MM.1S (cell line): Measurements from ENCODE around the gene ANKRD52.

Source experiments
- DNase-seq: peaks from one replicate; pipeline ENCODE4 v3.0.0-alpha.2; 2015
- H2AFZ ChIP-seq: fragments of 300-600 bp; sonication (generic); 2 replicates; pipeline ENCODE4 v1.6.0; 2016; ENCODE audit warnings: antibody characterized with exemption, low read length
- H3F3A ChIP-seq: fragments of 300-600 bp; sonication (generic); 2 replicates; pipeline ENCODE4 v1.6.1; 2016; ENCODE audit warnings: mild to moderate bottlenecking, antibody characterized with exemption, low read length, moderate library complexity, mixed read lengths; ENCODE audit not compliant: insufficient read depth
- H3K27ac ChIP-seq: fragments of 300-600 bp; sonication (generic); 2 replicates; pipeline ENCODE4 v1.5.1; 2016; ENCODE audit warnings: mild to moderate bottlenecking, low read length
- H3K27me3 ChIP-seq: fragments of 300-600 bp; sonication (generic); replicated peaks from 2 replicates; pipeline ENCODE4 v1.6.0; 2016; ENCODE audit warnings: low read length; ENCODE audit not compliant: insufficient read depth
- H3K36me3 ChIP-seq: fragments of 300-600 bp; sonication (generic); replicated peaks from 2 replicates; pipeline ENCODE4 v1.6.1; 2016; ENCODE audit warnings: mild to moderate bottlenecking, low read length, mixed read lengths; ENCODE audit not compliant: insufficient read depth
- H3K4me1 ChIP-seq: fragments of 300-600 bp; sonication (generic); 2 replicates; pipeline ENCODE4 v1.6.1; 2016; ENCODE audit warnings: low read length, mixed read lengths
- H3K4me2 ChIP-seq: fragments of 300-600 bp; sonication (generic); 2 replicates; pipeline ENCODE4 v1.6.0; 2016; ENCODE audit warnings: low read depth, low read length
- H3K4me3 ChIP-seq: fragments of 300-600 bp; sonication (generic); 2 replicates; pipeline ENCODE4 v1.5.1; 2016; ENCODE audit warnings: low read length, mixed read lengths
- H3K79me2 ChIP-seq: fragments of 300-600 bp; sonication (generic); 2 replicates; pipeline ENCODE4 v1.6.1; 2016; ENCODE audit warnings: mixed run types, low read length, mixed read lengths
- H3K9ac ChIP-seq: fragments of 300-600 bp; sonication (generic); 2 replicates; pipeline ENCODE4 v1.6.1; 2016; ENCODE audit warnings: low read length, mixed read lengths
- H3K9me2 ChIP-seq: fragments of 300-600 bp; sonication (generic); replicated peaks from 2 replicates; pipeline ENCODE4 v1.6.1; 2016; ENCODE audit warnings: mild to moderate bottlenecking, low read length, mixed read lengths; ENCODE audit not compliant: insufficient read depth
- H3K9me3 ChIP-seq: fragments of 300-600 bp; sonication (generic); replicated peaks from 2 replicates; pipeline ENCODE4 v1.6.1; 2016; ENCODE audit warnings: mild to moderate bottlenecking, low read length, mixed read lengths; ENCODE audit not compliant: insufficient read depth
- H4K20me1 ChIP-seq: fragments of 300-600 bp; sonication (generic); 2 replicates; pipeline ENCODE4 v1.6.1; 2016; ENCODE audit warnings: mild to moderate bottlenecking, low read length, moderate library complexity, mixed read lengths; ENCODE audit not compliant: insufficient read depth
- CTCF ChIP-seq: fragments of 300-600 bp; sonication (generic); IDR thresholded peaks from 2 replicates; pipeline ENCODE4 v1.5.1; 2016; ENCODE audit warnings: antibody characterized with exemption, low read length, mixed read lengths
- EZH2 ChIP-seq: fragments of 300-600 bp; sonication (generic); optimal IDR thresholded peaks from 2 replicates; pipeline ENCODE3; 2017; ENCODE audit warnings: low read depth, mild to moderate bottlenecking, antibody characterized with exemption, low read length, mixed read lengths
- EZH2phosphoT487 ChIP-seq: fragments of 300-600 bp; sonication (generic); IDR thresholded peaks from 2 replicates; pipeline ENCODE4 v1.6.1; 2018; ENCODE audit warnings: antibody characterized with exemption, low read length

The ANKRD52 gene

GRCh38 chr12:56244494-56244893 is 13.7 kb downstream of the ANKRD52 start:
- no peaks in the 10 kb centered on the region for H3K36me3 ChIP-seq
- H3K4me2 ChIP-seq, result no peak overlapping the region

DNA sequence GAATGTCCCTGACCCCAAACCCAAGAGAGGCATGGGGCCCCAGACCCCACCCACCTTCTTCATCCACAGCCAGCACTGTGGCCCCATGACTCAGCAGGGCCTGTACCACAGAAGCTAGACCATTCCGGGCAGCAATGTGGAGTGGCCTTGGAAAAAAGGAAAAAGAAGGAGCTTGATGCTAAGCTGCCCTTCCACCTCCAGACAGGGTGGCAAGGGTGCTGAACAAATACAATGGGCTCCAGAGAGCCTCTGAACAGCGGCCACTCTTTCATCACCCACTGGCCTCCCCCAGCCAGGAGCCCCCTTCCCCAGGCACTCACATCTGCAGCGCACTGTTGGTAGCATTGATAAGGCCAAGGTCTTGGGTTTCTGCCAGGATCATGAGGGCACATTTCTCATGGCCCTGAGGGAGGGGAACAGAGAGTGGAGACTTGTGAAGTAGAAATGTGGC is 14.4 kb downstream of the ANKRD52 start:
- Histone ChIP-seq H3F3A (no peaks in the 10 kb centered on the region), H3K4me2 (no peak overlapping the region), H3K79me2 (no peaks in the 10 kb centered on the region), H3K9me3 (no peaks in the 10 kb centered on the region), H2AFZ (no peak overlapping the region), H3K4me3 (no peak overlapping the region), H3K4me1 (no peaks in the 10 kb centered on the region), H4K20me1 (no peaks in the 10 kb centered on the region), H3K36me3 (no peaks in the 10 kb centered on the region), H3K27ac (no peak overlapping the region), H3K27me3 (no peaks in the 10 kb centered on the region), H3K9ac (no peak overlapping the region), H3K9me2 (no peaks in the 10 kb centered on the region)
- no peak for DNase-seq
- no peak for TF ChIP-seq EZH2phosphoT487
- no peak for TF ChIP-seq EZH2
- TF ChIP-seq CTCF, result no peak

More at GRCh38 chr12:56244494-56244893, 13.7 kb downstream of the ANKRD52 start:
- no peak for DNase-seq
- Histone ChIP-seq H3K4me1 (no peaks in the 10 kb centered on the region), H3K27me3 (no peaks in the 10 kb centered on the region), H3K9me3 (no peaks in the 10 kb centered on the region), H3F3A (no peaks in the 10 kb centered on the region), H3K4me3 (no peak overlapping the region), H2AFZ (no peak overlapping the region), H3K9me2 (no peaks in the 10 kb centered on the region), H3K79me2 (no peaks in the 10 kb centered on the region), H4K20me1 (no peaks in the 10 kb centered on the region), H3K9ac (no peak overlapping the region), H3K27ac (no peak overlapping the region)
- TF ChIP-seq EZH2phosphoT487 (no peak), CTCF (no peak), EZH2 (no peak)

DNA sequence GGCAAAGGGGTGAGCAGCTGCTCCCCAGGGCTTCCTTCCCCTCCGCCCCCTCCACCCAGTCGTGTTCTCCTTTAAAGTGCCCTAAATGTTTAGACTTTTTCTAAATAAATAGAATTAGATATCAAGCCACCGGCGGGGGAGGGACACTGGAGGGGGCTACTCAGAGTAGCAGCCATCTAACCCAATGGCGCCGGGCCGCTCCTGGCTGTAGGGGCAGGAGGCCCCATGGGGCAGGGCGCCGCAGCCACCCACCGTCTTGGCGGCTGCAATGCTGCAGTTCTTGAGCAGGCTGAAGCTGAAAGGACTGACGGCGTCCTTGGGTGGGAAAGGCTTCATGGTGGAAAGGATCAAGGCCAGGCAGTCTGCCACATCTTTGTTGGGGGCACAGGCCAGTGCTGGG is 15.2 kb downstream of the ANKRD52 start:
- Histone ChIP-seq H2AFZ (no peak overlapping the region), H3K36me3 (no peaks in the 10 kb centered on the region), H3K4me3 (no peak overlapping the region), H3K79me2 (no peaks in the 10 kb centered on the region), H3K27me3 (no peaks in the 10 kb centered on the region), H3K9me3 (no peaks in the 10 kb centered on the region), H3K4me1 (no peaks in the 10 kb centered on the region), H3F3A (no peaks in the 10 kb centered on the region), H3K9me2 (no peaks in the 10 kb centered on the region), H3K27ac (no peak overlapping the region), H3K4me2 (no peak overlapping the region), H3K9ac (no peak overlapping the region), H4K20me1 (no peaks in the 10 kb centered on the region)
- TF ChIP-seq CTCF, result no peak
- TF ChIP-seq EZH2, result no peak
- TF ChIP-seq EZH2phosphoT487, result no peak
- DNase-seq, result no peak
